ENCODE measurements around the gene CACNG4.

The CACNG4 gene

DNA sequence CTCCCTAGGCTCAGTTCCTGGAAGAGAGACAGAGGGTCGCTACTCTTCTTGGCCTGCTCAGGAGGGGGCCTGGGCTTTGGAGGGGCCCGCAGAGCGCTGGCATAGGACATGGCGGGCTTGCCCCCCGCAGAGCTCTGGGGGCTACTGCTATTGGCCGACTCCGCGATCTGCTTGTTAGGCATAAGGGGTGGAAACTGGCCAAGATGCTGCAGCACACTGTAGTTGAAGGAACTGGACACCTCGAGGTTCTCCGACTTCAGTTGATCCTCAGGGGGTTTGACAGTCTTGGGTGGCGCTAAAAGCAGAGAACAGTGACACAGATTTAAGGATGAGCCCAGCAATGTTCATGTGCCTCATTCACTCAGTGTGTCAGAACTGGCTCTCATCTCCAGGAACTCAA is 113.8 kb downstream of the CACNG4 start:
- TF ChIP-seq, protein P1, sequence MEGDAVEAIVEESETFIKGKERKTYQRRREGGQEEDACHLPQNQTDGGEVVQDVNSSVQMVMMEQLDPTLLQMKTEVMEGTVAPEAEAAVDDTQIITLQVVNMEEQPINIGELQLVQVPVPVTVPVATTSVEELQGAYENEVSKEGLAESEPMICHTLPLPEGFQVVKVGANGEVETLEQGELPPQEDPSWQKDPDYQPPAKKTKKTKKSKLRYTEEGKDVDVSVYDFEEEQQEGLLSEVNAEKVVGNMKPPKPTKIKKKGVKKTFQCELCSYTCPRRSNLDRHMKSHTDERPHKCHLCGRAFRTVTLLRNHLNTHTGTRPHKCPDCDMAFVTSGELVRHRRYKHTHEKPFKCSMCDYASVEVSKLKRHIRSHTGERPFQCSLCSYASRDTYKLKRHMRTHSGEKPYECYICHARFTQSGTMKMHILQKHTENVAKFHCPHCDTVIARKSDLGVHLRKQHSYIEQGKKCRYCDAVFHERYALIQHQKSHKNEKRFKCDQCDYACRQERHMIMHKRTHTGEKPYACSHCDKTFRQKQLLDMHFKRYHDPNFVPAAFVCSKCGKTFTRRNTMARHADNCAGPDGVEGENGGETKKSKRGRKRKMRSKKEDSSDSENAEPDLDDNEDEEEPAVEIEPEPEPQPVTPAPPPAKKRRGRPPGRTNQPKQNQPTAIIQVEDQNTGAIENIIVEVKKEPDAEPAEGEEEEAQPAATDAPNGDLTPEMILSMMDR (IDR thresholded peaks at IDR 0.05; ENCODE audit: low read depth, low read length), result no peak
- no peak for DNase-seq (ENCODE audit: extremely low read depth, low read depth)

DNA sequence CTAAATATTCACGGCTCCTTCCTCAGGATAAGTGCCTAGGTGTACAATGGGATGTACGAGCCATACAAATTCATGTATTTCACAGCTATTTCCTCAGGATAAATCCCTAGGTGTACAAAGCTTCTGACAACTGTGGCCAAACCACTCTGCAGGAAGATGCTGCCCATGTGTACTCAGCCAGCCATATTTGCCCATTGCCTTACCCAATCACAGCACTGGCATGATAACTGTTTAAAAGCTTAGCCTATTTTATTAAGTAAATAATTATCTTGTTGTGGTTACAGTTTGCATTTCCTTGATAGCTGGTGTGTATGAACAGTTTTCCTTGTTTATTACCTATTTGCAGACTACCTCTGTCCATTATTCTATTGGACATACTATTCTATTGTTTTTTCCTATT is 115.0 kb downstream of the CACNG4 start:
- TF ChIP-seq, protein P1 (IDR thresholded peaks at IDR 0.05; ENCODE audit: low read depth, low read length), result no peak
- no peak for DNase-seq (ENCODE audit: extremely low read depth, low read depth)

DNA sequence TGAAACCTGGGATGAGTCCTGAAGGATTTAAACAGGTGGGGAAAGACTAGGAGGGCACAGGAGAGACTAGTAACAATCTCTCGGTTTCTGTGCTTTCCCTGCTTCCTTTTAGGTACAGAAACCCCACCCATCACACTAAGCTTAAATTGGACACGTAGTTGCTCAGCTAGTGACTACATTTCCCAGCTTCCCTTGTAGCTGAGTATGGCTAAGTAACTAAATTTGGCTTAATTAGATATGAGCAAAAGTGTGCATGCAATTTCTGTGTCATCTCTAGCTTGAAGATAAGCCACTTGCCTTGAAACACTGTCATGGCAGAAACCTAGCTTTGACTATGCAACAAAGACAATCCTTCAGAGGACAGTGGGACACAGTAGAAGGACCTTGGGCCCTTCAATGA is 116.3 kb downstream of the CACNG4 start:
- TF ChIP-seq, protein P1 (IDR thresholded peaks at IDR 0.05; ENCODE audit: low read depth, low read length), result no peak
- DNase-seq (ENCODE audit: extremely low read depth, low read depth), result no peak

DNA sequence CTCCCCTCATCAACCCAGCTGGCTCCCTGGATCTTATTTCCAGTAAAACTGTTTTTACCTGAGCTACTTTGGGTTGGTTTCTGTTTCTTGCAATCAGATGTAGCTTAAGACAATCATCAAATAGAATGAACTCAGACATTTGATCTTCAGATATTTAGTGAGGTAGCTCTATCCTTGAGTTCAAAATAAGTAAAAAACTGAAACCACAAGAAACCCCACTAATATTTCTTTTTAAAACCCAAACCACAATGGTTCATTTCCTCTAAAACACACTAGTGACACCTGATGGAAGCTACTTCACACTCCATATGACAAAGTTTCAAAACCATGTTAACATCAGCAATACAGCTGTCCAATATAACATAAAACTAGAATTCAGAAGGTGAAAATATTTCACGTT is 117.6 kb downstream of the CACNG4 start:
- TF ChIP-seq, protein P1 (IDR thresholded peaks at IDR 0.05; ENCODE audit: low read depth, low read length), result no peak
- DNase-seq (ENCODE audit: extremely low read depth, low read depth), result no peak
